Smooth muscle cell (in vitro differentiated cells): ENCODE measurements around the gene KLHL18. TPM values are rescaled to one million over a fixed set of nuclear protein-coding genes. Genes with fewer than 3 reads are reported as not detected.

Experiments
- polyA plus RNA-seq: library from polyadenylated mRNA; unstranded; fragments of >200 nt; fragmentation: Nextera tagmentation; extraction: Ambion mirVana; gene quantifications from 2 replicates; pipeline ENCODE4 v1.2.1, GENCODE V29; 2016
- small RNA-seq: library from RNA; depleted of rRNA; stranded (forward); fragments of <200 nt; gene quantifications from one replicate; pipeline ENCODE3, GENCODE V24; 2014
- total RNA-seq: library from RNA; depleted of rRNA; stranded (reverse); fragments of >200 nt; gene quantifications from 2 replicates; pipeline ENCODE4 v1.2.3, GENCODE V29; 2014

The KLHL18 gene
- total and polyA plus RNA-seq, 2 experiments from 2014 or later: 17.6 to 17.8 TPM

Small RNAs within 50 kb of the gene (small RNA-seq; reads per million reads assigned to genes)
- gene SNORD13P3: not detected

Other genes starting within 250 kb of the KLHL18 start
- 28.4 and 31.4 TPM in 2 replicates for gene SETD2, start 118.8 kb upstream of the KLHL18 start, total RNA-seq
- gene SETD2, start 118.8 kb upstream of the KLHL18 start, polyA plus RNA-seq: 8.3 and 13.1 TPM in 2 replicates
- gene KIF9, start 145 bp upstream of the KLHL18 start, total RNA-seq: 2.2 and 5.0 TPM in 2 replicates
- 6.5 and 10.9 TPM in 2 replicates for gene KIF9, start 145 bp upstream of the KLHL18 start, polyA plus RNA-seq
- gene PTPN23, start 98.1 kb downstream of the KLHL18 start, total RNA-seq: 4.8 and 7.2 TPM in 2 replicates
- 17.1 and 22.1 TPM in 2 replicates for gene PTPN23, start 98.1 kb downstream of the KLHL18 start, polyA plus RNA-seq
- 22.3 and 29.2 TPM in 2 replicates for gene SCAP, start 193.0 kb downstream of the KLHL18 start, total RNA-seq
- 31.0 and 41.5 TPM in 2 replicates for gene SCAP, start 193.0 kb downstream of the KLHL18 start, polyA plus RNA-seq
- gene ELP6, start 230.8 kb downstream of the KLHL18 start, total RNA-seq: 11.1 and 25.5 TPM in 2 replicates
- 38.9 and 41.5 TPM in 2 replicates for gene ELP6, start 230.8 kb downstream of the KLHL18 start, polyA plus RNA-seq